BLaER1 (cell line): ENCODE data around the gene GPR21.
A peak's percentile ranks its signal among the peaks of the same experiment; 100 is the strongest.

Experiments used
- H3K27ac ChIP-seq: shearing (Covaris generic); formaldehyde crosslinking; 2 replicates; pipeline ENCODE4 v1.8.1; 2022
- H3K27me3 ChIP-seq: shearing (Covaris generic); formaldehyde crosslinking; 2 replicates; pipeline ENCODE4 v1.8.1; 2022
- H3K36me3 ChIP-seq: shearing (Covaris generic); formaldehyde crosslinking; 2 replicates; pipeline ENCODE4 v1.8.1; 2022
- H3K4me1 ChIP-seq: shearing (Covaris generic); formaldehyde crosslinking; 2 replicates; pipeline ENCODE4 v1.8.1; 2022
- H3K4me2 ChIP-seq: shearing (Covaris generic); formaldehyde crosslinking; 2 replicates; pipeline ENCODE4 v1.8.1; 2022
- H3K4me3 ChIP-seq: shearing (Covaris generic); formaldehyde crosslinking; 2 replicates; pipeline ENCODE4 v1.8.1; 2022
- H3K9ac ChIP-seq: shearing (Covaris generic); formaldehyde crosslinking; 2 replicates; pipeline ENCODE4 v1.8.1; 2022
- H3K9me3 ChIP-seq: shearing (Covaris generic); formaldehyde crosslinking; 2 replicates; pipeline ENCODE4 v1.8.1; 2022
- H4K20me1 ChIP-seq: shearing (Covaris generic); formaldehyde crosslinking; 2 replicates; pipeline ENCODE4 v1.8.1; 2022
- Cebpa-rat ChIP-seq: shearing (Covaris generic); IDR thresholded peaks from 2 replicates; pipeline ENCODE4 v1.8.1; 2022

The GPR21 gene

DNA sequence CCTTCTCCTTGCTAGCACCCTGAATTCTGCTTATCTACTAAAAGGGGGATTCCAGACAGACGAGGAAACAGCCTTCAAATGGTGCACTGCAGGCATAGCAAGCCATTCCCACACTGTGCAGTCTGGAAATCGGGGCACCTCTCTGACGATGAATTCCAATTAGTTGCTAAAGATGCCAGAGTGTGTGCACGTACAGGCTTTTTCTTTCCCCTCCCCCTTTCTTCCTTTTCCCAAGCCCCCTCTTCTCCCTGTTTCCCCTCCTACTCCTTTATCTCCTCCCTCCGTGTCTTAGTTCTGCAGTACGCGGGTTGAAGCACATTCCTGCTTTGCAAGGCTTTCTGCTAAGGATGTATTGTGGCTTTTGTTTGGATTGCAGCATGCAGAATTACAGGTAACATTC is at the start of gene GPR21:
Gene GPR21 (plus strand): TSS at position 316 of the 400 bp plus-strand sequence. CDS start 900 bp downstream, outside the sequence.
- H3K27ac ChIP-seq: no peak within 1 kb of the TSS
- peaks cover 8% of the 10 kb centered on the region; the same call in 1 of the 2 replicates for H3K4me1 ChIP-seq
- H4K20me1 ChIP-seq: peaks cover 13% of the 10 kb centered on the region
- no peaks in the 10 kb centered on the region for H3K9me3 ChIP-seq
- H3K4me3 ChIP-seq: no peak within 1 kb of the TSS
- no peaks in the 10 kb centered on the region for H3K27me3 ChIP-seq
- no peak for TF ChIP-seq Cebpa-rat
- peak within 1 kb of the TSS; percentile 16; the same call in 1 of the 2 replicates for H3K4me2 ChIP-seq
- H3K9ac ChIP-seq: no peak within 1 kb of the TSS
- H3K36me3 ChIP-seq: peaks cover 29% of the 10 kb centered on the region

DNA sequence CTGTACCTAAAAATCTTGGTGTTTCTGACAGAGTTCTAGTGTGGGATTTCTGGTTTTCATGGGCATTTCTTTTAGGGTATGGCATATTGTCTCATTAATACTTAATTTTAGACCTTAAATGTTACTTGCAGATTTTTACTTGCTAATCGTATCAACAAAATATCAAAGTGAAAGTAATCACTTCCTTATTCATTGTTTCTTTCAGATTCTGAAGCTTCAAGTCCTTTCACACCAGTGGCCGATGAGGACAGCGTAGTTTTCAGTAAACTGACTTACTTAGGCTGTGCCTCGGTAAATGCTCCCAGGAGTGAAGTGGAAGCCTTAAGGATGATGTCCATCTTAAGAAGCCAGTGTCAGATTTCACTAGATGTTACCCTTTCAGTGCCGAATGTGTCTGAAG is 47.5 kb upstream of the GPR21 start:
- Histone ChIP-seq H3K4me2 (no peak overlapping the region), H4K20me1 (peaks cover 12% of the 10 kb centered on the region; the same call in 1 of the 2 replicates), H3K27me3 (no peaks in the 10 kb centered on the region), H3K4me1 (no peaks in the 10 kb centered on the region), H3K9ac (no peak overlapping the region), H3K9me3 (no peaks in the 10 kb centered on the region), H3K4me3 (no peak overlapping the region), H3K36me3 (peaks cover 64% of the 10 kb centered on the region), H3K27ac (no peak overlapping the region)
- TF ChIP-seq Cebpa-rat: no peak

DNA sequence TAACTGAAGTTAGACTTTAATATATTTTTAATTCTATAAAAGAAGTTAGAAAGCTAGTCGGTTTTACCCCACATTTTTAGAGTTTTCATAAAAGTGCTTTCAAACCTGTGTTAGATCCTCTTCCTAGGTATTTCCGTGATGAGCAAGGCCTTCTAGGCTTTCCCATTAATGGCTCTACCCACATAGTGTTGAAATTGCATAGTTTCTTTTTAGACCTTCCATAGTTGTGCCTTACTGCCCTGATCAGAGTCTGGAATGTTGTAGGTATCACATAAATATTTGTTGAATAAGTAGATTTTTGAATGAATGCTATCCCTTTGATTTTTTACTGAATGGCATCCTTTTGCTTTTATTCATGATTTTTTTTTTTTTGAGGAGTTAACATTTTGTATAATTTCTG is 45.3 kb upstream of the GPR21 start:
- Histone ChIP-seq H3K36me3 (peaks cover 66% of the 10 kb centered on the region), H3K4me1 (no peaks in the 10 kb centered on the region), H3K4me3 (no peak overlapping the region), H3K9me3 (no peaks in the 10 kb centered on the region), H3K27ac (no peak overlapping the region), H3K27me3 (no peaks in the 10 kb centered on the region), H3K9ac (no peak overlapping the region), H4K20me1 (peaks cover 12% of the 10 kb centered on the region; the same call in 1 of the 2 replicates), H3K4me2 (no peak overlapping the region)
- no peak for TF ChIP-seq Cebpa-rat

GRCh38 chr9:122988920-122989621 is 44.4 kb upstream of the GPR21 start:
- Histone ChIP-seq H3K9ac (no peak overlapping the region), H3K9me3 (no peaks in the 10 kb centered on the region), H3K4me3 (no peak overlapping the region), H3K4me2 (no peak overlapping the region), H3K4me1 (no peaks in the 10 kb centered on the region), H3K36me3 (peaks cover 73% of the 10 kb centered on the region), H4K20me1 (peaks cover 7% of the 10 kb centered on the region; the same call in 1 of the 2 replicates), H3K27ac (no peak overlapping the region), H3K27me3 (no peaks in the 10 kb centered on the region)
- TF ChIP-seq Cebpa-rat: peak; percentile 18; the same call in 1 of the 2 replicates

DNA sequence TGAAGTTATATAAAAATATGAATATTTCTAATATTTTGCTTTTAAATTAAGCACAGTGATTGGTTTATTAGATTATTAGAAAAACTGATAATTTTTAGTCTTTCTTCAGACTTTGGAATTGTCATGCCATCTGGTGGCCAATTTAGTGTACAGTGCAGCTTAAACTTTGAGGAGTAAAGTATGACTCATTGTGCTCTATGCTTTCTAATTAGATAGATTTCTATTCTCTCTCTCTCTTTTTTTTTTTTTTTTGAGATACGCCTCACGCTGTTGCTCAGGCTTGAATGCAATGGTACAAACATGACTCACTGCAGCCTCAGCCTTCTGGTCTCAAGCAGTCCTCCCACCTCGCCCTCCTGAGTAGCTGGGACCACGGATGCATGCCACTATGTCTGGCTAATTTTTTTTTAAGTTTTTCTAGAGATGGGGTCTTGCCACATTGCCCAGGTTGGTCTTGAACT is 42.1 kb upstream of the GPR21 start:
- Histone ChIP-seq H3K27me3 (no peaks in the 10 kb centered on the region), H3K36me3 (peaks cover 55% of the 10 kb centered on the region)

DNA sequence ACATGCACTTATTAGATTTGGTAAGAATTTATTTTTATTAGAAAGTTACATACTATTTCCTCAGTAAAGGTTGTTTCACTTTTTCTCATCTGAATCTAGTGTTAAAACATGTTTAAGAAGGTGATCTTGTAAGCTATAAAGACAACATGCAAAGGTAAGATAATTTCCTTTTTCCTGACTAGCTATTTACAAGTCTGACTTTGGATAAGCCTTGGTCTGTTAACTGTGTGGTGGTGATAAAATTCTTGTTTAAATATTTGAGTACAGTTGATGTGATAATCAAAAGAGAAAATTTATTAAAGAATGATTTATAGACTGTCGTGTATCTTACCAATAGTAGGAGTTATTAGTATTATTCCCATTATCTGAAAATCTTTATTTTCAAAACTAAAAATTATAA is 36.9 kb upstream of the GPR21 start:
- H3K4me2 ChIP-seq: no peak overlapping the region
- peaks cover 58% of the 10 kb centered on the region for H3K36me3 ChIP-seq
- H3K4me1 ChIP-seq: peaks cover 10% of the 10 kb centered on the region
- H4K20me1 ChIP-seq: no peaks in the 10 kb centered on the region
- no peak overlapping the region for H3K4me3 ChIP-seq
- no peaks in the 10 kb centered on the region for H3K27me3 ChIP-seq
- H3K9me3 ChIP-seq: no peaks in the 10 kb centered on the region
- H3K27ac ChIP-seq: no peak overlapping the region
- no peak for TF ChIP-seq Cebpa-rat
- no peak overlapping the region for H3K9ac ChIP-seq

More for the DNA sequence above, 42.1 kb upstream of the GPR21 start:
- Histone ChIP-seq H3K27ac (no peak overlapping the region), H3K4me3 (no peak overlapping the region), H4K20me1 (no peaks in the 10 kb centered on the region), H3K9ac (no peak overlapping the region), H3K4me2 (no peak overlapping the region), H3K9me3 (no peaks in the 10 kb centered on the region), H3K4me1 (no peaks in the 10 kb centered on the region)
- no peak for TF ChIP-seq Cebpa-rat

- Histone ChIP-seq H4K20me1 (no peaks in the 10 kb centered on the region), H3K9me3 (no peaks in the 10 kb centered on the region), H3K9ac (no peak overlapping the region), H3K27ac (no peak overlapping the region), H3K4me2 (no peak overlapping the region), H3K4me1 (peaks cover 10% of the 10 kb centered on the region), H3K36me3 (peaks cover 50% of the 10 kb centered on the region), H3K4me3 (no peak overlapping the region), H3K27me3 (no peaks in the 10 kb centered on the region)
- no peak for TF ChIP-seq Cebpa-rat
Observed at GRCh38 chr9:122998448-122998847, 35.0 kb upstream of the GPR21 start.

- Histone ChIP-seq H3K9me3 (no peaks in the 10 kb centered on the region), H3K36me3 (peaks cover 48% of the 10 kb centered on the region), H3K27ac (no peak overlapping the region), H3K4me2 (no peak overlapping the region), H3K4me3 (no peak overlapping the region), H4K20me1 (no peaks in the 10 kb centered on the region), H3K4me1 (peaks cover 10% of the 10 kb centered on the region), H3K9ac (no peak overlapping the region), H3K27me3 (no peaks in the 10 kb centered on the region)
- no peak for TF ChIP-seq Cebpa-rat
Observed at GRCh38 chr9:123000371-123001068, 32.9 kb upstream of the GPR21 start.

DNA sequence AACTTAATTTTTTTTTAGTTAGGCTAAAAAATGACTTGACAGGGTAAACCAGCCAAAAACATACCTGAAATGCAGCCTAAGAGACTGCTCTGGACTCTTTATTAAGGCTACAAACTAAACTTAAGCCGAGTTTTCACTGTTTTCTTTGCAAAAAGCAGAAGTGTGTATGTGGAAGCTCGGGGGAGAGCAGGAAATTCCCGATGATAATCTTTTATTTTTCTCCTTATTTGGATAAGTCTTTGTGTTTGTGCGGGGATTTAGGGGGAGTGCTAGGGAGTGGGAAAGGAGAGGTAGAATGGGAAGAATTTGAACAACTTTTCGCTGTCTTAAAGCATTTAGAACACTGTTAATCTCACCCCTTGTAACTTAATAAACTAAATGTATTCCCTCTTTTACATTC is 30.7 kb upstream of the GPR21 start:
- H3K9me3 ChIP-seq: no peaks in the 10 kb centered on the region
- no peak overlapping the region for H3K9ac ChIP-seq
- H3K4me3 ChIP-seq: no peak overlapping the region
- peaks cover 3% of the 10 kb centered on the region for H3K4me1 ChIP-seq
- H3K4me2 ChIP-seq: no peak overlapping the region
- H3K27me3 ChIP-seq: no peaks in the 10 kb centered on the region
- no peak overlapping the region for H3K27ac ChIP-seq
- H4K20me1 ChIP-seq: no peaks in the 10 kb centered on the region
- H3K36me3 ChIP-seq: peaks cover 58% of the 10 kb centered on the region
- no peak for TF ChIP-seq Cebpa-rat

GRCh38 chr9:123003466-123003865 is 30.0 kb upstream of the GPR21 start:
- Histone ChIP-seq H3K36me3 (peaks cover 56% of the 10 kb centered on the region), H3K4me3 (no peak overlapping the region), H3K27ac (no peak overlapping the region), H3K27me3 (no peaks in the 10 kb centered on the region), H4K20me1 (no peaks in the 10 kb centered on the region), H3K4me2 (no peak overlapping the region), H3K9ac (no peak overlapping the region), H3K9me3 (no peaks in the 10 kb centered on the region), H3K4me1 (no peaks in the 10 kb centered on the region)
- TF ChIP-seq Cebpa-rat: no peak
